ELR (cell line): ENCODE data around the gene TEX48.
A peak's percentile ranks its signal among the peaks of the same experiment; 100 is the strongest.

ENCODE experiments used
- DNase-seq: peaks from one replicate; pipeline ENCODE4 v3.0.0-alpha.2; 2015; ENCODE audit warnings: low read depth

The TEX48 gene

DNA sequence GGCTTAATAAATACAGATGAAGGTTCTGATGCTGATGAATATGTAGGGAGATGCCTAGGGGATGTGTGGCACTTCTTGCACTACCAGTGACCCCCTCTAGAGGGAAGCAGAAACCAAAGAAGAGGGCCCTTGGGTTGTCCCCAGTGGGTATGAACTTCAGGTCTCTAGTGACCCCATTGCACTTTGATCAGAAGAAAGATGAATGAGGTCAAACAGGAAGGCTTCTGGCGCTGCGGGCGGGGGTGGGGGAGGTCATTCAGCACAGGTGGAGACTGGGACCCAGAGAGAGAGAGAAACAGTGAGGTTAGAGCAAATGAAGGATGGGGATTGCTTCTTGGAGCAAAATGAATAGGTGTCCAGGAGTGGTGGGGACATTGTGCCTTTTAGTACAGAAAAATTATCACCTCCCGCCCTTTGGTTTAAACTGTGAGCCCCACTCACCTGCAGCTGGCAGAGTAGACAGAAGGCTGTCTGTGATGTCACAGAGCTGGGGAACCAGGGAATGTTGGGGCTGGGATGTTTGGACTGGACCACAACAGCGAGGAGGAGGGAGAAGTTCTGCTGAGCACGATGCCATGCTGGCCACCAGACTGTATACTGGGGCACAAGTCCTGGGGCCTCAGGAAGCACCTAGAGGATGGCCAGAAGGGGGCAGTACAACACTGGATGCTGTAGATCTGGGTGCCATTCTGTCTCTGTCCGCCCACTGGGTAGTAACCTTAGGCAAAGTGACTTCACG is at the start of gene TEX48:
Gene TEX48, minus strand, starts transcription at position 599 of the 739 bp plus-strand sequence. CDS start 10,469 bp downstream, outside the sequence.
- DNase-seq: peak; percentile 87

- DNase-seq: no peak
Measured at GRCh38 chr9:114731701-114732100, 49.7 kb upstream of the TEX48 start.

- no peak for DNase-seq
Measured at GRCh38 chr9:114729706-114730105, 47.7 kb upstream of the TEX48 start.

DNA sequence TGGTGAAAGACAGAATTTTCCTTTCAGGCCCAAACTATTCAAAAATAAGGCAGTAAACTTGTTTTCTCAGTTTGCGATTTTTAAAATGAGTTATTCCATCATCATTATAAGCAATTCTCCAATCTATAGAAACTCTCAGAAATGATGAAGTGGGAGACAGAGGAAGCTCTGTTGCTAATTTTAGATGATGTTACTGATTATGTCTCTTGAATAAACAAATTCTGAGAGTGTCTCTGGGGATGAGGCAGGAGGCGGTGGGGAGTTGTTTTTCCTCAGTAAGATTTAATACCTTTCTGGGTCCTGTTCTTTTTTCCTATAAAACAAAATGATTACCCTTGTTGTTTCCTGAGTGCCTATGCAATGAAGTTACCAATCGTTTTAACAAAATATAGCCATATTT is 43.9 kb upstream of the TEX48 start:
- DNase-seq: no peak

- no peak for DNase-seq
Measured at GRCh38 chr9:114724744-114725143, 42.8 kb upstream of the TEX48 start.

- peak; percentile 57 for DNase-seq
Measured at GRCh38 chr9:114723931-114724330, 41.9 kb upstream of the TEX48 start.

- DNase-seq: no peak
Measured at GRCh38 chr9:114722937-114723620, 41.1 kb upstream of the TEX48 start.

DNA sequence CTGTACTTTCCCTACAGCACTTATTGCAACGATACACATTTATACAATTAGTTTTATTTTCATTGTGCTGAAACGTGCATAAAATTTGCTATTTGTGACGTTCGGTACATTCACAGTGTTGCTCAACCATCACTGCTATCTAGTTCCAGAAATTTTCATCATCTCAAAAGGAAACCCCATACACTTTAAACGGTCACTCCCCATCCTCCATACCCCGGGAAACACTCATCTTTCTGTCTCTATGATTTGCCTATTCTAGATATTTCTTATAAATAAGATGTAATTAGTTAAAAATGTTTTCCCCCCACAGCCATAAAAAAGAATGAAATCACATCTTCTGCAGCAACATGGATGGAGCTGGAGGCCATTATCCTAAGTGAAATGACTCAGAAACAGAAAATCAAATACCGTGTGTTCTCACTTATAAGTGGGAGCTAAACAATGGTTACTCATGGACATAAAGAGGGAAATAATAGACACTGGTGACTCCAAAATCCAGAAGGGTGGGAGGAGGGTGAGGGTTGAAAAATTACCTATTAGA is 40.2 kb upstream of the TEX48 start:
- DNase-seq: peak; percentile 53

DNA sequence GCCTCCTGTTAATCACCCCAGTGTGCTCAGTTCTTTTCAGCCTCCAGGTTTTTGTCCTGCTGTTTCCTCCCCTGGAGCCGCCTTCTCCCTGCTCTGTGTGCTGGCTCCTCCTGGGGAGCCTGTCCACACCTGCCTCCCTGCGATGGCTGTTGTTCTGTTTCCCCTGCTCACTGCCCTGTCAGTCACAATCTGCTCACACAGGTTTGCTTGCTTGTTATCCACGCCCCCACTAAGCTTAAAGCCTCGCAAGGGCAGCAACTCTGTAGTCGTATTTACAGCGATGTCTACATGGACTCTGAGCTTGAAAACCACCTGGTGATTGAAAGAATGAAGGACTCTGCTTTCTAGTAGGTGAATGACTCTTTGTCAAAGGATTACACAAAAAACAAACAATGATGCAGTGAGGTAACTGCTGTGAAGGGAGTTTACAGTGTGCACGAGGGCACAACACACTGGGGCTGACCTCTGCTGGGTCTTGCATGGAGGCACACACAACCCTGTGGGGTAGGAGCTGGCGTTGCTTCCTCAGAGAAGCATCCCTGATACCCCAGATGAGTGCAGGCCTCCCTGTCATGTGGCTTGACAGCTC is 39.6 kb upstream of the TEX48 start:
- DNase-seq: no peak

- DNase-seq: no peak
Measured at GRCh38 chr9:114720086-114720676, 38.2 kb upstream of the TEX48 start.

GRCh38 chr9:114719290-114719689 is 37.3 kb upstream of the TEX48 start:
- DNase-seq: no peak

DNA sequence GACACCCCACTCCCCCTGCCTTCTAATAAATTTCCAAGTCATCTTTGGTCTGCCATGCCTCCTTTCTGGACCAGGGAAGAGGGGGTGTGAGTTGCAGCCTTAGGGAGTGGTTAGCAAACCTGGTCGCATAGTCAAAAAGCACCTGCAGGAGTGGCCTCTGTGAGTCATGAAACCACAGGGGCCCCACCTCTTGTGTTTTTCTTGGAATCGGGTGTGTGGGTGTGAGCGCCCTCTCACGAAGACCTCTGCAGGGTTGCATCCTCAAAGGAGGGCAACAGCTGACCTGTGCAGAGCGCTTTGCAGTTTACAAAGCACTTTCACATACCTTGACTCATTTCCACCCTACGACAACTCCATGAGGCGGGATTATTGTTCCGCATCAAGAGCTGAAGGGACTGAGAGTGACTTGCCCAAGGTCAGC is 36.8 kb upstream of the TEX48 start:
- DNase-seq: no peak

DNA sequence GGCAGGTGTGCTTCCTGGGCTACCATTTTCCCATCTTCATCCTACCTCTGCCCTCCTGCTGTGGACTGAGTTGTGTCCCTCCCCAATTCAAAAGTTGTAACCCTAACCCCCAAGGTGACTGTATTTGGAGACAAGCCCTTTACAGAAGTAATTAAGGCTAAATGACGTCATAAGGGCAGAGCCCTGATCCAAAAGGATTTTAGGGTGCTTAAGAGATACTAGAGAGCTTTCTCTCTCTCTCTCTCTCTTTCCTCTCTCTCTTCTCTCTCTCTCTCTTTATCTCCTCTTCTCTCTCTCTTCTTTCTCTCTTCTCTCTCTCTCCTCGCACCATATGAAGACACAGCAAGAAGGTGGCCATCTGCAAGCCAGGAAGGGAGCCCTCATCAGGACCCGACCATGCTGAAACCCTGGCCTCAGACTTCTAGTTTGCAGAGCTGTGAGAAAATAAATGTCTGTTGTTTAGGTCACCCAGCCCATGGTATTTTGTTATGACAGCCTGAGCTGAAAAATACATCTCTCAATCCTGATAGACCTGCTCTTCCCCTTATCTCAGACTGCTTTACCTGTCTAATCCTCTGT is 36.0 kb upstream of the TEX48 start:
- no peak for DNase-seq

- no peak for DNase-seq
Measured at GRCh38 chr9:114709636-114710035, 27.6 kb upstream of the TEX48 start.

DNA sequence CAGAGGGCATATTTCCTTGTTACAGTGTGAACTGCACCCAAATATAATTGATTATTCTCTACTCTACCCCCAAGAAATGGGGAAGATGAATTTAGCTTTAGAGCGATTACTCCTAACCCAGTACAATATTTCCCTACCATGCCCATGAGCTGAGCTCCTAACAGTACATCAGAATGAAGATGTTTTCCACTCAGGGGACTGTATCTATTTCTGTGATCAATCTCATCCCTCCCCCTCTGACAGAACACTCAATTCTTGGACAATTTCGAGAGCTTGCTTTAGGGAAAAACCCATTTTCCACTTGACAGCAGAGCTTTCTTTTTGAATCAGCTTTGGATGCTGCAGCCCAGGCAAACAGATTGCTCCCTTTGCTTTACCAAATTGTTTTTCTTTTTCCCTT is 24.7 kb upstream of the TEX48 start:
- DNase-seq: no peak

DNA sequence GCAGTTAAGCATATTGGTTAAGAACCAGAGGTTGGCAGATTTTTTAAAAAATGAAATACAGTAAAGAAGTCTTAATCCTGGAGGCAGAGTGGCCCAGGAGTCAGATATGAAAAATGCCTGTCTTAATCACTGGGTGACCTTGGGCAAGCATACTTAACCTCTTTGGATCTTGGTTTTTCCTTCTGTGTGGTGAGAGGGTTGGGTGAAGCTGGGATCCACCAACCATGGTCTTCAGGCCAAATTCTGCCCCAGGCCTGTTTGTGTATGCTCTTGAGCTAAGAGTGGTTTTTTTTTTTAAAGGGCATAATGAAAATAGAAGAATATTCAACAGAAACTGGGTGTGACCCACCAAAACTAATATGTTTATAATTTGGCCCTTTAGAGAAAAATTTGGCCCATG is 20.0 kb upstream of the TEX48 start:
- DNase-seq: peak; percentile 40

- no peak for DNase-seq
Measured at GRCh38 chr9:114697951-114698351, 16.0 kb upstream of the TEX48 start.

DNA sequence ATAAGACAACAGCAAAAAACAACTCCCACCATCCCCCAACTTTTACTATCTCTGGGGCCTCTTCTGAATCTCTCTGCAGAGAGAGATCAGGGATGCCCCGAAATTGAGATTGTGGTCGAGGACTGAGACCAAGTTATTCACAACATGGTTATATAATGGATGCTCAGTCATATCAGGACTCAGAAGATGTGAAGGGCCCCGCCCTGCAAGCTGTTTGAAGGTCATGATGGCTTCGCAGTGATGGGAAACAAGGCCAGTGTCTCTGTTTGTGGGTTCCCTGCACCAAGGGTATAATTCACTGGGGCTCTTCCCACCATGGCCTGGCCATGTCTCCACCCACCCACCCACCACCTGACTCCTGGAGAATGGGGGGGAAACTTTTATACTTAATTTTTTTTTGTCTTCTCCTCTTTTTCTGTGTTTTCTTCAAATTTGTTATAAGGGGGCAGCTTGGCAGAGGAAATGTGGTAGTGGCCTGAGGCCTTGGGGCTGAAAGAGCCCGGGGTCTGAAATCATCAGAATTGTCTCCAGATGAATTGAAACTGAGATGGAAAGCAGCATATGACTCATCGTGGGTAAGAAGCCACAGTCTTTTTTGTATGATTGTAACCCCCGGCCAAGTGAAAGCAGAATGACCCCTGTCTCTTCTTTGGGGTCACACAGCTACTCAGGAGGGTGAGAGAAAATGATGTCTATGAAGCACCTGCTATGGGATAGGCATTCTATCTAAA is 15.0 kb upstream of the TEX48 start:
- DNase-seq: peak; percentile 82

- no peak for DNase-seq
Measured at GRCh38 chr9:114695948-114696347, 14.0 kb upstream of the TEX48 start.

DNA sequence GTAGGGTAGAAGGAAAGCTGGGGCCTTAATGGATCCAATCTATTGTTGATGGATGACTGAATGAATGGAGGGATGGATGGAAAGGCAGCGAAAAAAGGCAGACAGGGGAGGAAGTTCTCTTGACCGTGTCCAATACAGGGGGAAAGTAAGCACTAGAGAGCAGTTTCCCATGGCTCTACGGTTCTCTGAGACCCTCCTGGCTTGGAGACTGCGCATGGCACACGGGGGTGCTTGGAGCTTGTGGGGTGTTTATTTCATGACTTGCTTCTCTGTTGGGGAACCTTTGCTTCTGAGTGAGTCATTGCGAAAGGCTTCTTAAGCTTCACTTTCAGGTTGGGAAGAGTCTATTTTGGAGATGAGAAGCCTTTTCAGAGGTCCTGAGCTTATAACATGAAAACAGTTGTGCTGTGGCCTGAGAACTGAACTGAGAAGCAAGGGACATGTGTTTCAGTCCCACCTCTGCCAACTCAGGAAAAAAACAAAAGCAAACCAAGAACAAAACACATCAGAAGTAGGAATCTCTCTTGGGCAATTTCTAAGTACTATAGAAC is 12.8 kb upstream of the TEX48 start:
- DNase-seq: peak; percentile 47

DNA sequence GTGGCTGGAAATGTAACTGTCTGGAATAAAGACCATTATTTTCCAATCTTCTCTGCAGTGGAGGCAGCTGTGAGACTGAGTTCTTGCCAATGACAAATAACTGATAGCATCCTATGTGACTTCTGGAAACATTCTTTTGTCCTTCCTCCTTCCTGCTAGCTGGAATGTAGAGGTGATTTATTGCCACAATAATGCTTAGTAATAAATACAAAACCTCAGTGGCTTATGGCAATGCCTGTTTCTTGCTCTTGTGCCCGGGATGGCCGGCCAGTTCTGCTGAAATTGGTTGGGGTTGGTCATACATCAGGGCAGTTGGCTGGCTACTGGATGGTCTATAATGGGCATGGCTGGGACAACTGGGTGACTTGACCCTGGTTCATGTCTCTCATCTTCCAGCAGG is 12.2 kb upstream of the TEX48 start:
- peak; percentile 81 for DNase-seq
